NCI-H524 treated with DMSO at 0.1 percent for 48 hours (cell line): ENCODE data around the gene CELF2.

Experiments used
- DNase-seq: peaks from one replicate; lab custom pipeline; 2025; lab: John Stamatoyannopoulos, UW

The CELF2 gene

GRCh38 chr10:11252887-11253286, 235.2 kb downstream of the CELF2 start:
- no peak for DNase-seq

- DNase-seq, result no peak
Observed at GRCh38 chr10:11253385-11254002, 235.8 kb downstream of the CELF2 start.

- DNase-seq, result no peak
Observed at GRCh38 chr10:11255156-11255555, 237.5 kb downstream of the CELF2 start.

- no peak for DNase-seq
Observed at GRCh38 chr10:11255796-11256444, 238.2 kb downstream of the CELF2 start.

DNA sequence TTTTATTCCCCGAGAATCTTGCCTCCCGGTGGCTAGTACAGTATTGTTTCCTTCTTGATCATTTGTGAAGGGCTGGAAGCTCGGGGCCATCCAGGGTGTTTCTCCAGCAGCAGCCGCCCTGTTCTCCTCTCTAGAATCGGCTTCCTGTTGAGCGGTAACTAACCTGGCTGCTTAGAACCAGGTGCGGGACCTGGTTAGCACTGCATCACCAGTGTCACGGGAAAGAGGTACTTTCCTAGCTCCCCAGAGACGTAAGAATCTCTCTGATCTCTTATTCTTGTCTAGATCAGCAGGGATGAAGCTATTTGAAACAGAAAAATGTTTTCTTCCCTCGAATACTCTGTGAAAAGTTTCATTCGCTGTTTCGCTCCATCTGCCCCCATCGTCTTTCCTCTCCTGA, 239.2 kb downstream of the CELF2 start:
- no peak for DNase-seq

DNA sequence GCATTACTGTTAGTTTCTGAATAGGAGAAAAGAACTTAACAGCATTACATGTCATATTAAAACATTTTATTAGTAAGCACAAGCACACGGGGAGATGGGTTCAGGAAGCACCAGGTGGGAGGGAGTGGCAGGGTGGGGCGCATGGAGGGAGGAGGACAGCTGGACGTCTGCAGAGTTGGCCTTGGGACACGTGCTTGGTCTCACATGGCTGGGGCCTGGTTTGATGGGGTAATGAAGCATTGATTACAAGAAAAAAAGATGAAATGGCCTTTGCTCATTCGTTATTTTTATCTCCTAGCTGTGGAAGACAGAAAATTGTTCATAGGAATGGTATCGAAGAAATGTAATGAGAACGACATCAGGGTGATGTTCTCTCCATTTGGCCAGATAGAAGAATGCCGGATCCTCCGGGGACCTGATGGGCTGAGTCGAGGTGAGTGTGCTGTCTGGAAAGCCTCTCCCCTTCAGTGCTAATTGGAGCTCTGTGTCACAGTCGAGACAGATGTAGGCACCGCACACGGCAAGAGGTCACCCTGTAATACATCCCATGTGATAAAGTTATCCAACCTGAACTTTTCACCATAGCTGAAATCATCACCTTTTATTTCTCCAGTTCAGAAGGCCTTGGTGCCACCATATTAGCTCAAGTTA, 239.9 kb downstream of the CELF2 start:
- DNase-seq, result no peak

- DNase-seq, result no peak
Observed at GRCh38 chr10:11260170-11260569, 242.5 kb downstream of the CELF2 start.

DNA sequence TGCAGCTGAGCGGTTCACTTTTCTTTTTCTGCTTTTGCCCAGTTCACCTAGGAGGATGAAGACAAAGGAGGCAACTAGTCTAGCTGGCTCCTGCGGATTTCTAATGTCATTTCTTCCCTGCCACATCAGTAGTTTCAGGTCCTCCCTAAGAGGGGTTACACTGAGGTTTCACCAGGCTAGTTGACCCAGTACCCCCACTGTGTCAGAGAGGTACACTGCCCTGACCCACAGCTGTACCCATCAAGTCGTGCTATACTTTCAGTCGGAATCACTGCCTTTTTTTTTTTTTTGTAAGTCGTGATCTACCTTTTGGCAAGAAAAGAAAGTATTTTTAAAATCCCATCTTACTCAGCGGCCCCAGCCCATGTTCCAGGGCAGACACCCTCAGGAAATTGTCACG, 243.5 kb downstream of the CELF2 start:
- no peak for DNase-seq

DNA sequence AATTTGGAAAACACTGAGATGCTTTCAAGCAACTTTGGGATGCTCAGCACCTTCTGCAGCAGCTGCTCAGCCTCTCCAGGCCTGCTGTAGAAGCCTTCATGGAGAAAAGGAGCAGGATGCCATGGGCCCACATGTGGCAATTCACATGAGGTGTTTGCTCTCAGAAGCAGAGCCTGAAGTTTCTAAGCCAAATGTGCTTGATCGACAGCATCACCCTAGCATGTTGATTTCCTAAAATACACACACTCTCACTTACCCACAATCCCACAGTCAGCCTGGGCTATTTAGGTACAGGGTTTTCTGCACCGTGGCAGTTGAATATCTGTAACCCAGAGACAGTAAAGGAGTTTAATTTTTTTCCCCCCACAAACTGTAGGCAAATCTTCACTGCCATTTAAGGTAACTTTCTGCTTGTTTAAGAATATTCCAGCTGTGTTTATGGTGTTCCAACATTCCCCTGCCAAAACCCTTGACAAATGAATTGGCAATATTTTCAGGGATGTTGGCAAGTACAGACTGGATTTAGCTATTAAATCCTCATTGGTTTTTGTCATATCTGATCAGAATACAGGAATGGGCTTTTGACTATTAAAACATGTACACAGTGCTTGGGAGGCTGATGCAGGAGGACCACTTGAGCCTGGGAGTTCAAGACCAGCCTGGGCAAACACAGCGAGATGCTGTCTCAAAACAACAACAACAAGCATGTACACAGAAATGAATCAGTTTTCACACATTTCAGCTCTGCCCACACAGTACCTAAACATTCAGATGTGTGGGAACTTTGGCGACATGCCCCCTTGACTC, 244.2 kb downstream of the CELF2 start:
- DNase-seq, result no peak

- no peak for DNase-seq
Observed at GRCh38 chr10:11262494-11263345, 245.0 kb downstream of the CELF2 start.

DNA sequence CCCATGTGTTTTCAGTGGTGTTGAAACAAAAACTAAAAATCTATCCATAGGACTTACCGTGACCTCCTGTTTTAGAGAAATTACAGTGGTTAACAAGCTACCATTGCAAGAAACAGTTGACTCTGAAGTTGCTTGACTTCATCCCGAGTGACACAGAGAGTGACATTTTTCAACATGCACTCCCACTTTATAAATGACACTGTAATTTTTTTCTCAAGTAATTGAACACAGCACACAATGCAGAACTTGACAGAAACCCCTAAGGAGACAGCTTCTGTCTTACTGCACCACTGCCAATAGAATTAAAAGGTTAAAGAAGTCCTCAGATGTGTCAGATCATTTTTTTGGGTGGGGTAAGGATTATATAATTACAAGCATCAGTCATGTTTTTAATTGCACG, 246.1 kb downstream of the CELF2 start:
- no peak for DNase-seq

DNA sequence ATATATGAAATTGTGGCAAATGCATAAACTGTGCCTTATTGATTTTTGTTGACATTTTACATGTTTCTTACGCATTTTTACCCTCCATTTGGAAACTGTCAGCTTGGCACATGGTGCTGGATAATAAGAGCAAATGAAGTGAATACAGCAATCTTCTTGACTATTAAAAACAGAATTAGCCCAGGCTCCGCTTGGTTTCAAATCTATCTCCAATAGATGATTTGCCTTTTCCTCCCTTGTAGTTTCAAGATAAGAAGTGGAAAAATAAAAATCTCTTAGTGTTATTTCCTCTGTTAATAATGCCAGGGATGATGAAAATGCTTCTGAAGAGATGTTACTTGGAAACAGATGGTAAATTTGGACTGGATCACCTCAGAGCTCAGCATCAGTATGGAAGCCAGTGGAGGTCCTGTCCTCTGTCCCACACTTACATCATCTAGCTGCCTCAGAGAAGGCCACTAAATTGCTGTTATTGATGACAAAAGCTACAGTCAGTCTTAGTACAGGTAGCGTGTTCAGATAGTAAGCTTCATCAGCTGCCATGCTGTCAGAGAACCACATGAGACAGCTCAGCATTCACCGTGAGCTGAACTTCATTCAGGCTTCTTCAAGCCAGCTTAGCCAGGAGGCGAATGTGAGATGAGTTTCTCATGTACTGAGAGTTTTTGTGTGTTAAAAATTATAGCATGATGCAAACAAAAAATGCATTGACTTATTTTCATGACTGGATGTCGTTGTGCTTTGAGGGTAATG, 246.8 kb downstream of the CELF2 start:
- DNase-seq, result no peak

- no peak for DNase-seq
Observed at GRCh38 chr10:11265484-11265883, 247.8 kb downstream of the CELF2 start.

DNA sequence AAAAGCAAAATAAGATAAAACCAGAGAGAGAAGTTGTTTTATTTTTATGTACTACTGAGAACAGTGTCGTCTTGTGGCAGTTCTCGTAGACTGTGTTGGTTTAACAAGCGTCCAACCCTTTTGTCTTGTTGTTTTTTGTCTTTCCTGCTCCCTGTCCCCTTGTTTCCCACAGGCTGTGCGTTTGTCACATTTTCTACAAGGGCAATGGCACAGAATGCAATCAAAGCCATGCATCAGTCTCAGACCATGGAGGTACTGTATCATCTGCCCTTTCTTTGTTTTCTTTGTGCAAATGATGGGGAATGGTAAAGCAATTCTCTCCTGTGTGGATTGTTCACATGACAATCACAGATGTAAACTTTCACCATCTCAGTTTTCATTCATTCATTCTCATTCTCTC, 248.8 kb downstream of the CELF2 start:
- no peak for DNase-seq

DNA sequence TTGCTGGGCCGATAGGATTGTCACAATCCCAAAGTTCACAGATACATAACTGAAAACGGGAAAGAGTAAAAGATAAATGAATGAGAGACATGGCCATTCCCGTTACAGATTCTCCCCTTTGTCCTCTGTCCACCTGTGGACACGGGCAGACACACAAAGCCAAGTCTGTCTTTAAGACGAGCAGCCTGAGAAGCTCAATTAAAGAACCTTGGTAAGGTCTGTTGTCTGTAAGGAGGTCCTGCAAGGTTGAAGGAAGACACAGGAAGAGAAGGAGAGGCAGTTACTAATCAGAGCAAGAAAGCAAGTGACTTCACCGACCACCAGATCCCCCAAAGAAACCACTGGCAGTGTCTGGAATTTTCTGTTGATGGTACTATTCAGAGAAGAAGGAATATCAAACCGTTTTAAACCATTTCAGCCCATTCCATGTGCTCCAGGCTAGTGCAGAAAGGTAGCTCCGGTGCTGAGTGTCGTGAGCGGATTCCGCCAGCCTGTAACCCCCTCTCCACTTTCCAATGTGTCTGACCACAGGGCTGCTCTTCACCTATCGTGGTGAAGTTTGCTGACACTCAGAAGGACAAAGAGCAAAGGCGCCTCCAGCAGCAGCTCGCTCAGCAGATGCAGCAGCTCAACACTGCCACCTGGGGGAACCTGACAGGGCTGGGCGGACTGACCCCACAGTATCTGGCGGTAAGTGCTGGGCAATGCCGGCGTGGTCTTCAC, 252.6 kb downstream of the CELF2 start:
- DNase-seq, result no peak

DNA sequence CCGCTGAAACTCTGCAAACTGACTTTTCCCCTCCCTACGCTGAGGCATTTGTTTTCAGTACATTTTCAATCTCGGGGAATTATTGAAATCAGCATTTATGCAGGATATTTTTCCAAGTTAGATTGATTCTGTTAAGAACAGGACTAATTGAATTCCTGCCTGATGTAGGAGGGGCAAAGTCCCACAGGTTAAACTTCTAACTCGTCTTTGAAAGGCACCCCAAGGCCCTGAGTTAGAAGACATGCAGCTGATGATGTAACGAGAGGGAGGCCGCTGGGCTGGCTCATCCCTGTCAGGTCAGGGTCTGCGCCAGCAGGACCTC, 253.1 kb downstream of the CELF2 start:
- no peak for DNase-seq

- no peak for DNase-seq
Observed at GRCh38 chr10:11272915-11273389, 255.3 kb downstream of the CELF2 start.

DNA sequence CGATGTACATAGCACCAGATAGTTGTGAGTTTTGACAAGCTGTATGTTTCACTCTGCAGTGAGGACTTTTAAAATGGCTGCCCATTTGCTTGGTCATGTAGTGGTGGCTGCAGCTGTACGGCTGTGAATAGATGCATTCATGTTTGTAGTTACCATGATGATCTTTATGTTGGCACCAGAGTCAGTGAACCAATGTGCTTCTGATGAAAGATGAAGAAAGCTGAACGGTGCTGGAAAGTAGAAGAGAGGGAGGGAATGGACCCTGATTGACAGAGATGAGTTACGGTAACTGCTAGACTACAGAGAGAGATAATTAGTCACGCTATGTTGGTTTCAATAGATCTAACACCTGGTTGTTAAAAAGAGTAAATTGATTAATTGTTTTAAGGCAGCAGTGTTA, 256.8 kb downstream of the CELF2 start:
- DNase-seq, result no peak

DNA sequence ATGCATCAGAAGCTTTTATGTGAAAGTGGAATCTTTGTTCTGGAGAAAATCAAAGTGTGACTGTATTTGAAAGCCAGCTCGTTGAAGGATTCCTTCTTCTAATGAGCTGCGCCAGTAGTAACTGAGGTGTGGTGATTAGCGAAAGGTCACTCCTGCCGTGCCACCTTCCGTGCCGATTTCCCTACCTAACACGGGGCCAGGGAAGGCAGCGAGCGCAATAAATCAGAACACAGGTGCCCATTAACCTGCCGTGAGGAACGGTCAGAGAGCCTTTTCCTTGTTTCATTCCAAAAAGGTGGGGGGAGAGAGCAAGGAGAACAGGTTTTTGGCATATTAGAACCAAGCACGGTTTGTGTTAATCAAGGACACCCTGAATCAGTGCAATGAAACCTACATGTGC, 258.0 kb downstream of the CELF2 start:
- no peak for DNase-seq

- DNase-seq, result no peak
Observed at GRCh38 chr10:11276449-11276990, 258.8 kb downstream of the CELF2 start.
